Measurements from ENCODE around the gene FNDC3B. TPM values are rescaled to one million over a fixed set of nuclear protein-coding genes. Genes with fewer than 3 reads are reported as not detected.

FNDC3B gene
- polyA plus RNA-seq, 6 donors from 2014 or later: 1.2 to 3.1 (median 2.2) TPM; not detected in 1

DNA sequence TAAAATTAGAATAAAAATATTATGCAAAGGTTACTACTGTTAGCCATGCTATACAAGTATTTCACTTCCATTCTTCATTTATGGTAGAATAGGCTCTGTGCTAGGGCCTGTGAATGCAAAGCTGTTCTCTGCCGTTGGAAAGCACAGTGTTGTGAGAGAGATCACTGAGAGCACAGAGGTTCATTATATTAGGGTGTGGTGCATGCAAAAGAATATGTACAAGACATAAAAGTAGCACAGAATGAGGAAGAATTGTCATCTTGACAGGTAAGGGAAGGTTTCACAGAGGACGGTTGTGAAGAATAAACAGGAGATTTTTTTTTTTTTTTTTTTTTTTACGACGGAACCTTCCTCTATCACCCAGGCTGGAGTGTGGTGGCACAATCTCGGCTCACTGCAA lies 25.2 kb upstream of the FNDC3B start:
- no peaks in the 10 kb centered on the region for H3K36me3 Mint-ChIP-seq
- H3K9me3 Mint-ChIP-seq: peaks cover 0 to 4% (median 0%) of the 10 kb centered on the region in 7 donors
- H3K27ac Mint-ChIP-seq: no peak overlapping the region
- ATAC-seq (ENCODE audit: low read depth in 2 of 2) (no peak), DNase-seq (no peak)
- H3K4me3 Mint-ChIP-seq: no peak overlapping the region
- peaks cover 7 to 17% (median 13%) of the 10 kb centered on the region in 3 donors for H3K27me3 Mint-ChIP-seq
- no peaks in the 10 kb centered on the region for H3K4me1 Mint-ChIP-seq

DNA sequence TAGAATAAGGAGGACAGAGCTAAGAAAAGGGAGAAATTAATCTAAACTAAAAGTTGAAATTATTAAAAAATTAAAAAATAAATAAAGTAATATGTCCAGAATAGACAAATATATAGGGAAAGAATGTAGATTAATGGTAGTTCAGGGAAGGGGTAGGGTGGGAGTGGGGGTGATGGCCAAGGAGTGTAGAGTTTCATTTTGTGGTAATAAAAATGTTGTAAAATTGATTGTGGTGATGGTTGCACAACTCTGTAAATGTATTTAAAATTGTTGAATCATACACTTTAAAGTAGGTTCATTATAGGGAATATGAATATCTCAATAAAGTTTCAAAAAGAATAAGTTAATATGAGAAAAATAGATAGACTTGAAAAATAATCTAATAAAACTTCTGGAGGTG lies 21.0 kb upstream of the FNDC3B start:
- no peaks in the 10 kb centered on the region for H3K4me1 Mint-ChIP-seq
- no peak overlapping the region for H3K4me3 Mint-ChIP-seq
- peak overlapping the region in 1 of 6 donors; percentile 31 for H3K27ac Mint-ChIP-seq
- no peak for ATAC-seq (ENCODE audit: low read depth in 2 of 2)
- no peak for DNase-seq
- peaks cover 0 to 4% (median 0%) of the 10 kb centered on the region in 7 donors for H3K9me3 Mint-ChIP-seq
- peaks cover 7 to 17% (median 13%) of the 10 kb centered on the region in 3 donors for H3K27me3 Mint-ChIP-seq
- no peaks in the 10 kb centered on the region for H3K36me3 Mint-ChIP-seq

DNA sequence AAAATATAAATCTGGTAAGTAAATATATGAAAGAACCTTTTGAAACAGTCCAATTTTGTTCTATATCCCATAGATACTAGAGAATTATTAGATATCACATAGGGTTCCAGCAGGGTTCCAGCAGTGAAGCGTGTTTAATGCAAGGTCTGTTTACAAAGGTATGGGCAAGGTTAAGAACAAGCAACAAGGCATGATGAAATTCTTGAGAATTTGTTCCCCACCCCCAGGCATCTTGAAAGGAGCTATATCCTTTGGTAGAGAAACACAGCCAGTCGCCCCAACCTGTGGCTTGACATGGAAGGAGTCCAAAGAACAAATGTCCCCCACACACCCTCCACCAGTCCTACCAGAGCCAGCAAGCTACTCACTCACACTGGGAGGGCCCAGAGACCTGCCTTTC lies 18.6 kb upstream of the FNDC3B start:
- H3K4me1 Mint-ChIP-seq: no peaks in the 10 kb centered on the region
- ATAC-seq (ENCODE audit: low read depth in 2 of 2) (no peak), DNase-seq (no peak)
- H3K4me3 Mint-ChIP-seq: no peak overlapping the region
- peaks cover 3 to 9% (median 4%) of the 10 kb centered on the region in 3 donors for H3K27me3 Mint-ChIP-seq
- H3K9me3 Mint-ChIP-seq: peaks cover 0 to 3% (median 0%) of the 10 kb centered on the region in 7 donors
- H3K27ac Mint-ChIP-seq: no peak overlapping the region
- no peaks in the 10 kb centered on the region for H3K36me3 Mint-ChIP-seq

DNA sequence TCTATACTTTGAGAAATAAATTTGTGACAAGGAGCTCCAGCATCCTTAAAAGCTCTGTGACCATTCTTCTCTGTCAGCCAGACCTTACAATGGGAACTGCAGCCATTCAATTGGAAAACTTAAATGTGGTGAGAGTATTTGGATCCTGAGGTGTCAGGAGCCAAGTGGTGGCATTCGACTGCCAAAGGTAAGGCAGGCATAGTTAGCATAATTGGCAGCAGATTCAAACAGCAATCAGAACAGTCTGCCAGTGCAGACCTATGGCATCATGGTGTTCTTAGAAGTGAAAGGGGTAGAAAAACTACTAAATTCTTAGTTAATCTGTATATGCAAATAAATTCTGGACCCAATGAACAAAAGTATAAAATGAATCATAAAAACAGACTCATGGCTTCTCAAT lies 18.2 kb upstream of the FNDC3B start:
- H3K36me3 Mint-ChIP-seq: no peaks in the 10 kb centered on the region
- H3K9me3 Mint-ChIP-seq: peaks cover 0 to 3% (median 0%) of the 10 kb centered on the region in 7 donors
- ATAC-seq (ENCODE audit: low read depth in 2 of 2) (no peak), DNase-seq (no peak)
- H3K27ac Mint-ChIP-seq: no peak overlapping the region
- H3K4me3 Mint-ChIP-seq: no peak overlapping the region
- peaks cover 0 to 8% (median 4%) of the 10 kb centered on the region in 3 donors for H3K27me3 Mint-ChIP-seq
- no peaks in the 10 kb centered on the region for H3K4me1 Mint-ChIP-seq

DNA sequence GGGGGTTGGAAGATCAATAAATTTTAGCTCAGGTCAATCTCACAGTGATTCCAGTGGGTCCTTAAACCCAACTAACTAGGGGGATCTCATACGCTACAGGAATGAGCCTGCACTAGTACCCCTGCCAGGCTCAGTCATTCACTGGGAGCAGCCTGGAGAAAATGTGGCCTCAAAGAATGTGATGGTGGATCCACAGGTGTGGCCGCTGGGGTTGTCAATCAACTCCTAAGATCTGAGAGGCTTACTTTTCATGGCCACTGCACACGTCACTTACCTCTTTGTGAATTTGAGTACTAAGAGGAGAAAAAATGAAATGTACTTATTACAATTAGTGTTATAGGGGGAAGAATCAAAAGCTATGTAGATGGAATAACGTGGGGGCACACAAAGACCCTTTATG lies 17.5 kb upstream of the FNDC3B start:
- ATAC-seq (ENCODE audit: low read depth in 2 of 2) (no peak), DNase-seq (no peak)
- no peaks in the 10 kb centered on the region for H3K4me1 Mint-ChIP-seq
- H3K27ac Mint-ChIP-seq: no peak overlapping the region
- peaks cover 0 to 1% (median under 1%) of the 10 kb centered on the region in 3 donors for H3K27me3 Mint-ChIP-seq
- H3K36me3 Mint-ChIP-seq: no peaks in the 10 kb centered on the region
- H3K9me3 Mint-ChIP-seq: peaks cover 0 to 3% (median 0%) of the 10 kb centered on the region in 7 donors
- H3K4me3 Mint-ChIP-seq: no peak overlapping the region

DNA sequence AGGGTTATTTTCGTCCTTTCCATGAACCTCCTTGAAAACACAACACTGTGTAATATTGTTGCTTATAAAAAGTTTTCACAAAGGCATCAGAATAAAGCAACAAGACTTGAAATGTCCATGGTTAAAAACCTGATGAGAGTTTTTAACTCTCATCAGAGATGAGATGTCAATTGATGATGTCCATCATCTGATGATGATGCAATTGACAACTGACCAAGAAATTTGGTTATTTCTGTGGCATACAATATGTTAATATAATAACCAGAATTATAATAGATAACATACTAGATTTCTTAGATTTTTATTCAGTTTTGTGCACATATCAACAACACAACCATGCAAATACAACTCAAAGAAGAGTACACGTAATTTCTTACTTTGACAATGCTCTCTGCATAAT lies 15.5 kb upstream of the FNDC3B start:
- Mint-ChIP-seq H3K36me3 (no peaks in the 10 kb centered on the region), H3K4me1 (no peaks in the 10 kb centered on the region), H3K27me3 (peaks cover 0 to 5% (median 0%) of the 10 kb centered on the region in 3 donors), H3K4me3 (no peak overlapping the region), H3K27ac (no peak overlapping the region), H3K9me3 (peaks cover 0 to 2% (median 0%) of the 10 kb centered on the region in 7 donors)
- no peak for ATAC-seq (ENCODE audit: low read depth in 2 of 2)
- DNase-seq: no peak

DNA sequence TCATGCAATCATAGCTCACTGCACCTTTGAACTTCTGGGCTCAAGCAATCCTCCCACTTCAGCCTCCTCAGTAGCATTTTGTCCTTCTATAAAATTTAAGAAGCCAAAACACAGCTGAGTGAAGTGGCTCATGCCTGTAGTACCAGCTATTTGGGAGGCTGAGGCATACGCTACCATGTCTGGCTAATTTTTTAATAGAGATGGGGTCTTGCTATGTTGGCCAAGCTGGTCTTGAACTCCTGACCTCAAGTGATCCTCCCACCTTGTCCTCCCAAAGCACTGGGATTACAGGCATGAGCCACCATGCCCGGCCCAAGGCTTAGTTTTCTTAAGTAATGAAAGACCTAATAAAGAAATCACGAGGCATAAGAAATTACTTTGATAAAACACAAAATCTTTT lies 14.7 kb upstream of the FNDC3B start:
- no peak for DNase-seq
- Mint-ChIP-seq H3K4me3 (no peak overlapping the region), H3K36me3 (no peaks in the 10 kb centered on the region), H3K27me3 (peaks cover 0 to 6% (median under 1%) of the 10 kb centered on the region in 3 donors), H3K4me1 (no peaks in the 10 kb centered on the region), H3K9me3 (no peaks in the 10 kb centered on the region), H3K27ac (no peak overlapping the region)
- ATAC-seq (ENCODE audit: low read depth in 2 of 2): no peak

DNA sequence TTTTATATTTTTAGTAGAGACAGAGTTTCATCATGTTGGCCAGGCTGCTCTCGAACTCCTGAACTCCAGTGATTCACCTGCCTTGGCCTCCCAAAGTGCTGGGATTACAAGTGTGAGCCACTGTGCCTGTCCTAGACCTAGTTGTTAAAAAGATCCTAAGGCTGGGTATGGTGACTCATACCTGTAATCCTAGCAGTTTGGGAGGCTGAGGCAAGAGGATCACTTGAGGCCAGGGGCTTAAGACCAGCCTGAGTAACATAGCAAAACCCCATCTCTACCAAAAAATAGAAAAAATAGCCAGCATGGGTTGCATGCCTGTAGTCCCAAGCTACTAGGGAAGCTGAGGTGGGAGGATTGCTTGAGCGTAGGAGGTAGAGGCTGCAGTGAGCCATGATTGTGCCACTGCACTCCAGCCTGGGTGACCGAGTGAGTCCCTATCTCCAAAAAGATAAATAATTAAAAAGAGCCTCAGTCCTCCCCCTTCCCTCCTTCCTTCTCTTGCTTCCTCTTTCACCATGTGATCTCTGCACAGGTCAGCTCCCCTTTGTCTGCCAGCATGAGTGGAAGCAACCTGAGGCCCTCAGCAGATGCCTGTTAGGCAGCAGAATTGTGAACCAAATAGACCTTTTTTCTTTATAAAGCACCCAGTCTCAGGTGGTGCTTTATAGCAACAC lies 9.8 kb upstream of the FNDC3B start:
- H3K27me3 Mint-ChIP-seq: peaks cover 11 to 19% (median 12%) of the 10 kb centered on the region in 3 donors
- no peaks in the 10 kb centered on the region for H3K36me3 Mint-ChIP-seq

DNA sequence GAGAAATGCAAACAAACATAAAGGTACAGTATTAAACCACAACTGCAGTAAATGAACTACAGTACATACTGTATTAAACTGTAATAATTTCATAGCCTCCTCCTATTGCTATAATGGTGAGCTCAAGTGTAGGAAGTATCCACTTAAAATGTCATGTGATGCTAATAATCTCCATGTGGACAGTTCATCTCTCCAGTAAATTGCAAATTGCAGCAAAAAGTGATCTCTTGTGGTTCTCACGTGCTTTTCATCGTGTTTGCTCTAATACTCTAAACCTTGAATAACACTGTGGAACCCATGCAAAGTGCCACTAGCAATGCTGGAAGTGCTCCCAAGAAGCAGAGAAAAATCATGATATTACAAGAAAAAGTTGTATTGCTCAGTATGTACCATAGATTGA lies 9.2 kb upstream of the FNDC3B start:
- DNase-seq: no peak
- no peak for ATAC-seq (ENCODE audit: low read depth in 2 of 2)
- no peaks in the 10 kb centered on the region for H3K4me1 Mint-ChIP-seq
- H3K27me3 Mint-ChIP-seq: peaks cover 15 to 25% (median 18%) of the 10 kb centered on the region in 3 donors
- peaks cover 0 to 3% (median 0%) of the 10 kb centered on the region in 7 donors for H3K9me3 Mint-ChIP-seq
- H3K4me3 Mint-ChIP-seq: no peak overlapping the region
- H3K27ac Mint-ChIP-seq: no peak overlapping the region
- H3K36me3 Mint-ChIP-seq: no peaks in the 10 kb centered on the region

More for the DNA sequence above, 9.8 kb upstream of the FNDC3B start:
- H3K4me3 Mint-ChIP-seq: no peak overlapping the region
- H3K4me1 Mint-ChIP-seq: no peaks in the 10 kb centered on the region
- ATAC-seq (ENCODE audit: low read depth in 2 of 2) (no peak), DNase-seq (no peak)
- H3K27ac Mint-ChIP-seq: no peak overlapping the region
- H3K9me3 Mint-ChIP-seq: peaks cover 0 to 3% (median 0%) of the 10 kb centered on the region in 7 donors

DNA sequence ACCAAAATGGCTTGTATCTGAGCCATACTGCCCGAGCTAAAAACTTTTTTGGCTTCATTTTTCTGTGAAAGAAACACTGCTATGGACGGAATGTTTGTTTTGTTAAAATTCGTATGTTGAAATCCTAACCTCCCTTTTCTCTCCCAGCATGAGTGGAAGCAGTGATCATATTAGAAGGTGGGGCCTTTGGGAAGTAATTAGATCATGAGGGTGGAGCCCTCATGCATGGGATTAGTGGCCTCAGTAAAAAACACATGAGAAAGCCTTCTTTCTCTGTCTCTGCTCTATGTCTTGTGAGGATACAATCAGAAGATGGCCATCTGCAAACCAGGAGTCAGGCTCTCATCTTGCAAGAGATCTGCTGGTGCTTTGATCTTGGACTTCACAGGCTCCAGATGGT lies 7.4 kb upstream of the FNDC3B start:
- H3K36me3 Mint-ChIP-seq: no peaks in the 10 kb centered on the region
- DNase-seq: no peak
- no peak for ATAC-seq (ENCODE audit: low read depth in 2 of 2)
- no peak overlapping the region for H3K27ac Mint-ChIP-seq
- peaks cover 0 to 3% (median 0%) of the 10 kb centered on the region in 7 donors for H3K9me3 Mint-ChIP-seq
- no peak overlapping the region for H3K4me3 Mint-ChIP-seq
- peaks cover 25 to 28% (median 25%) of the 10 kb centered on the region in 3 donors for H3K27me3 Mint-ChIP-seq
- H3K4me1 Mint-ChIP-seq: no peaks in the 10 kb centered on the region

DNA sequence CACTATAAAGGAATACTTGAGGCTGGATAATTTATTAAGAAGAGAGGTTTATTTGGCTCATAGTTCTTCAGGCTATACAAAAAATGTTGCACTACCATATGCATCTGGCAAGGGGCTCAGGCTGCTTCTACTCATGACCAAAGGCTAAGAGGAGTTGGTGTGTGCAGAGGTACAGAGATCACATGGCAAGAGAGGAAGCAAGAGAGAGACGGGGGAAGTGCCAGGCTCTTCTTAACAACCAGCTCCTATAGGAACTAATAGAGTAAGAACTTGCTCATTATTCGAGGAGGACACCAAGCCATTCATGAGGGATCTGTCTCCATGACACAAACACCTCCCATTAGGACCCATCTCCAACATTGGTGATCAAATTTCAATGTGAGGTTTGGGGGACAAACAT lies 6.0 kb upstream of the FNDC3B start:
- no peak overlapping the region for H3K27ac Mint-ChIP-seq
- no peak overlapping the region for H3K4me3 Mint-ChIP-seq
- DNase-seq (no peak), ATAC-seq (ENCODE audit: low read depth in 2 of 2) (no peak)
- no peaks in the 10 kb centered on the region for H3K36me3 Mint-ChIP-seq
- peaks cover 33 to 39% (median 38%) of the 10 kb centered on the region in 3 donors for H3K27me3 Mint-ChIP-seq
- no peaks in the 10 kb centered on the region for H3K4me1 Mint-ChIP-seq
- peaks cover 0 to 3% (median 0%) of the 10 kb centered on the region in 7 donors for H3K9me3 Mint-ChIP-seq

DNA sequence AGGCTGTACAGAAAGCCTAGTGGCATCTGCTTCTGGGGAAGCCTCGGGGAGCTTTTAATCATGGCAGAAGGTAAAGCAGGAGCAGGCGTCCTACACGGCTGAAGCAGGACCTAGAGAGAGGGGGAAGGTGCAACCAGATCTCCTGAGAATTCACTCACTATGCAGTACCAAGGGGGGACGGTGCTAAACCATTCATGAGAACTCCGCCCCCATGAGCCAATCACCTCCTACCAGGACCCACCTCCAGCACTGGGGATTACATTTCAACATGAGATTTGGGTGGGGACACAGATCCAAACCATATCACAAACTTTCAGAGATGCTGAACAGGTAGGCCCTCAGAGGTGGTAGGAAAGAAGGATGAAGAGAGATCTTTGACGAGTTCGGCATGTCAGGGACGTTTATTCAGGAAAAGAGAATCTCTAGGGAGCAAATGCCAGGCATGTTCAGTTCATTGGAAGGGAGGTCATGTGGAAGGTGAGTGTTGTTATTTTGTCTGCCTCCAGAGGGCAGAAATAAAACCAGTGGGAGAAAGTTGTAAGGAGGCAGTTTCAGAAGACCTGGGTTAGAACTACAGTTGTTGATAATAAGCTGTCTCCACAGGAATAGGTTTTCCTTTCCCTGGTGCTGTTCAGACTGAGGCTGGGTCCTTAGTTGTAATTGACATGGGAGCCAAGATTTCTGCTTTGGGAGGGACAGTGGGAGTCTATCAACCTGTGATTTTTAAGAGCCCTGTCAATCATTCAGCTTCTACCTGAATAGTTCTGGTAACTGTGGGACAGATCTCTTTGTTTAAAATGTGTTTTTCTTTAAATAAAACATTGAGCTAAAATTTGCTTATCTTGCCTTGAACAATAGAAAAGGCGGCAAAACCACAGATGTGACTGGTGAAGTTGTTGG lies 4.3 kb upstream of the FNDC3B start:
- Mint-ChIP-seq H3K27me3 (peaks cover 34 to 41% (median 38%) of the 10 kb centered on the region in 3 donors), H3K36me3 (peaks cover 0 to 8% of the 10 kb centered on the region in 2 donors), H3K4me3 (peak overlapping the region in 1 of 8 donors; percentile 1), H3K4me1 (peaks cover 0 to 11% (median 6%) of the 10 kb centered on the region in 3 donors), H3K27ac (no peak overlapping the region), H3K9me3 (peaks cover 0 to 3% (median 0%) of the 10 kb centered on the region in 7 donors)
- ATAC-seq (ENCODE audit: low read depth in 2 of 2): no peak
- DNase-seq: peak; percentile 12

DNA sequence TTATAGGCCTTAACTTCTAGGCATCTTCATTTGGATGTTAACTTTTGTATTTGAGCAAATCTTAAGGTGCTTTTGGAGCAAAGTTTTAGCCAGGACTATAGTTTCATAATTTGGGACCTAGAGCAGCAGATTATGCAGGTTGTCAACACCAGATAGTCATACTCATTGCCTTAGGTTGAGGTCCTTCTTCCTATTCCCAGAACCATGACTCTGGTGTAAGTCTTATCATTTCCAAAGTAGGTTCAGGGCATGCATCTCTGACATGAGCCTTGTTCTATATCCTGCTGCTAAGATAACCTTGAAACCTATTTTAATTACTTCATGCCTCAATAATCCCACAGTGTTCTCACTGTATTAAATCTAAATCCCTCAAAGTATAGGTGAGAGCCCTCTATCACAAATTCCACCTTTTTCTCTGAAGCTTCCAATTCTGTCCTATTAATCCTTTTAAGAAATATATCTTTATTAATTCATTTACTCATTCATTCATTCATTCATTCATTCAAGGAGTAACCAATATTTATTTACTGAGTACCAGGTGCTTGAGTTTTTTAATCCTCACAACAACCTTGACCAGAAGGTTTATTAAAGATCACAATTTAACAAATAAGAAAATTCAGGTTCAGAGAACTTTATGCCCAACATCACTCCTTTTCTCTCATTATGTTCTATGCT lies 2.7 kb upstream of the FNDC3B start:
- Mint-ChIP-seq H3K36me3 (peaks cover 0 to 8% of the 10 kb centered on the region in 2 donors), H3K4me3 (peak overlapping the region in 1 of 8 donors; percentile 93), H3K9me3 (peaks cover 0 to 3% (median 0%) of the 10 kb centered on the region in 7 donors), H3K4me1 (peaks cover 5 to 18% (median 11%) of the 10 kb centered on the region in 3 donors), H3K27me3 (peaks cover 39 to 46% (median 41%) of the 10 kb centered on the region in 3 donors), H3K27ac (no peak overlapping the region)
- no peak for ATAC-seq (ENCODE audit: low read depth in 2 of 2)
- DNase-seq: no peak

All from naive B cell (primary cell).